ENCODE data around the gene PRM3.

The PRM3 gene

DNA sequence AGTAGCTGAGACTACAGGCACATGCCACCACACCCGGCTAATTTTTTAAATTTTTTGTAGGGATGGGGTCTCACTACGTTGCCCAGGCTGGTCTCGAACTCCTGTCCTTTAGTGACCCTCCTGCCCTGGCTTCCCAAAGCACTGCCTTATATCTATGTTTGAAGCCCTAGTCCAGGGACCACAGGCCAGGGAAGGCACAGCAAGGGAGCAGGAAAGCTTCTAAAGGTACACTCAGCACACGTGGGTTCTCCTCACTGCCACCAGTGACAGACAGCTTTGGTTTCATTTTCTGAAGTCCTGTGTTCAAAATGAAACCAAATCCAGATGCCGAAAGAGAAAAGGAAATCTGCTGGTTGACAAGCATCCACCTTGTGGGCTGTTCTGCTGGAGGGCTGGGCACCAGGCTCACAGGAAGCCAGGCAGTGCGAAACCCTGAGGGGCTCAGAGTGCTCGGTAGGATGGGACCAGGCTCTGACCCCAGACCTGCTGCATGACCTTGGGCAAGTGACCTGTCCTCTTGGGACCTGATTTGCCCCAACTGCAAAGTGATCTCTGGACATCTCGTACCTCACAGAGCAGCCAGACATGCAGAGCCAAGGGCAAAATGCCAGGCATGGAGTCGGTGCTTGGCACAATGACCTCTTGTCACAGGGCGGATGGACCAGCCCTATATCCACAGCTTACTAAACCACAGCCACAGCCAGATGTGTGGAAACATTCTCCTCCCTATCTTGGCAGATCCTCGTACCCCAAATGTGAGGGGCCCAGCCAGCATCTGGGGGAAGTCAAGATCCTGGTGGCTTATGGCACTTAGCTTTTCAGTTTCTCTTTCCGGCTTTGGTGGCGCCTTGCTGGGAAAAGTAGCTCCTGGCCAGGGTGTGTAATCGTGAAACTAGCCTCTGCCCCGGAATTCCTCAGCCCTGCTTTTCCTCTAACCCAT lies 14.6 kb downstream of the PRM3 start:
- DNase-seq (ENCODE audit: low read depth in 2 of 2): no peak

DNA sequence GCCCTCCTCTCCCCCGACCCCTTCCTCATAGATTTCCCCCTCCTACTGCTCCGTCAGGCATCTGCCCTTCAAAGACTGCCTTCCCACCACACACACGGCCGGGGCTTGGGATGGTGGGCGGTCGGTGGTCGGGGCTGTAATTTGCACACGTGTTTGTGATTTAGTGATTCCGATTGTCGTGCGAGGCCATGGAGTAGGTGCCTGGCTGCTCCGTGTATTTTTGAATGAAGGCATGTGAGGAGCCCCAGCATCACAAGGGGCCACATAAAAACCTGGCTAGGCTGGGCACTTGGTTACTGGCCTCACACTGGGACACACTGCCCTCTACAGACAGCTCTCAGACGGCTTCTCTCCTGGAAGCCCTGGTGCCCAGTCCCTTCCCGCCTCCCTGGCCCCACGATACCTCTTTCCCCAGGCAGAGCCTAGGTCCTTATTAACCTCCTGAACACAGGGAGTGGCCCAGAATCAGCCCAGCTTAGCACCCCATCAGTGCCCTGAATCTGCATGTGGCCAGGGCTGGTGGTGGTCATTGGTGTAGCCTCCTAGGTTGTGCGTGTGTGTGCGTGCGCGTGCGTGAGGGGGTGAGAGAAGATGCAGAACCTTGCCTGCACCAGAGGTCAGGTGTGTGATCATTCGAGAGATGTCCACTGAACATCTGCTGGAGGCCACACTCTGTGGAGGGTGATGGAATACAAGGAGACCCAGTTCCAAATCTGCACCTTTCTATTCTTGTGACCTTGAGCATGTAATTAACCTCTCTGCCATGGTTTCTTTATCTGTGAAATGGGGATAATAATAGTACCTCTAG lies 16.1 kb downstream of the PRM3 start:
- no peak for DNase-seq (ENCODE audit: low read depth in 2 of 2)

DNA sequence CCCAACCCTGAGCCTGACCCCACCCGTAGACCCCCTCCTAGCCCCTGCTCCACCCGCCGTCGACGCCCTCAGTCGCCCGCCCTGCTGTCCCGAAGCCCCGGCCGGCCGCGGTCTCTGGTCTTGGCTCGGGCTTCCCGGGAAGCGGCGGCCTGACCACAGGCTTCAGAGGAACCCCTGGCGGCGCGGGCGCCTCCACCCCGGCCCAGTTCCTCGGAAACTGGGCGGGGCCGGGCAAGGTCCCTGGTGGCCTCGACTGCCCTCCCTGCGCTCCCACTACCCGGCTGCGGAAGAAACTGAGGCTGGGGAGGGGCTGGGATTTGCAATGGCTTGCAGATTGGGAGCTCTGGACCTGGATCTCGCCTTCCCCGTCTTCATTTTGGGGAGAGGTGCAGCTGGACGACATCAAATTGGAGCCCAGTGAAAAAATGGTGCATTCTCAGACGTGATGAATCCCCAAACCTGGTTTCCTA lies 16.7 kb downstream of the PRM3 start:
- no peak for DNase-seq (ENCODE audit: low read depth in 2 of 2)

DNA sequence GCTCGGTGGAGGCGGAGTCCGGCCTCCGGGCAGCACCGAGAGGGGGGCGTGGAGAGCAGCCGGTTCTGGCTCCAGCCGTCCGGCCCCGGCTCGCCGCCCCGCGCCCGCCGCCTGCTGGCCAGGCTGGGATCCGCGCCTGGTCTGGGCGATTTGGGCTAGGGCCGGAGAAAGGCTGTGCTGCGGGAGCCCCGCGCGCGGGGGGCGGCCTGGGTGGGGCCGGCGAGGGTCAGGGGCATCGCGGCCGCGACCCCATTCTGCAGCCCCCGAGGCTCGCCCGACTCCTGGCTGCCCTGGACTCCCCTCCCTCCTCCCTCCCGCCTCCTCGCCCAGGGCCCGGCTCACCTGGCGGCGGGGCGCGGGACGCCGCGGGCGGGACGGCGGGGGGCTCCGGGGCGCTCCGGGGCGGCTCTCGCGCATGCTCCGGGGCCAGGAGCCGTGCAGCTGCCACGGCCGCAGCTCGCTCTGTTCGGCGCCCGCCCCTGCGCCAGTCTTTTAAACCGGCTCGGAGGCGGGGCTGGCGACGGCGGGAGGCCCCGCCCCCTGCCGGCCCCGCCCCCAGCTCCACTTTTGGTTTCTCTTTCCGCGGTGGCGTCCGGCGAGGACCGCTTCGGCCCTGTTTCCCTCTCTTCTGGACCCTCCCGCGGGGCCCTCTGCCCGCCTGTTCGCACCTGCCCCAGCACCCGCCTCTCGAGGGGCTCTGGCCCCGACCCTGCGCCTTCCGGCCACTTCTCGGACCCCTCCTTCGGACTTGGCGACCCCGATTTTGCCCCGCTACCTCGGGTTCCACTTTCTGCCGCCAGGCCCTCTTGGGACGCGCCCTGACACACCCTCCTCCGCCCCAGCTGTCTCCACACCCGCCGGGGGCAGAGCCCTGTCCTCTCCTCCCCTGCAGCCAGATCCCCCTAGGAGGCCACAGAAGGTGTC lies 17.4 kb downstream of the PRM3 start, which contains the start of gene SOCS1:
TSS of gene SOCS1 (minus strand) at position 468 of the 924 bp plus-strand sequence. CDS start 726 bp downstream, outside the sequence.
- peak; percentile 80 to 81 for DNase-seq (ENCODE audit: low read depth in 2 of 2)

DNA sequence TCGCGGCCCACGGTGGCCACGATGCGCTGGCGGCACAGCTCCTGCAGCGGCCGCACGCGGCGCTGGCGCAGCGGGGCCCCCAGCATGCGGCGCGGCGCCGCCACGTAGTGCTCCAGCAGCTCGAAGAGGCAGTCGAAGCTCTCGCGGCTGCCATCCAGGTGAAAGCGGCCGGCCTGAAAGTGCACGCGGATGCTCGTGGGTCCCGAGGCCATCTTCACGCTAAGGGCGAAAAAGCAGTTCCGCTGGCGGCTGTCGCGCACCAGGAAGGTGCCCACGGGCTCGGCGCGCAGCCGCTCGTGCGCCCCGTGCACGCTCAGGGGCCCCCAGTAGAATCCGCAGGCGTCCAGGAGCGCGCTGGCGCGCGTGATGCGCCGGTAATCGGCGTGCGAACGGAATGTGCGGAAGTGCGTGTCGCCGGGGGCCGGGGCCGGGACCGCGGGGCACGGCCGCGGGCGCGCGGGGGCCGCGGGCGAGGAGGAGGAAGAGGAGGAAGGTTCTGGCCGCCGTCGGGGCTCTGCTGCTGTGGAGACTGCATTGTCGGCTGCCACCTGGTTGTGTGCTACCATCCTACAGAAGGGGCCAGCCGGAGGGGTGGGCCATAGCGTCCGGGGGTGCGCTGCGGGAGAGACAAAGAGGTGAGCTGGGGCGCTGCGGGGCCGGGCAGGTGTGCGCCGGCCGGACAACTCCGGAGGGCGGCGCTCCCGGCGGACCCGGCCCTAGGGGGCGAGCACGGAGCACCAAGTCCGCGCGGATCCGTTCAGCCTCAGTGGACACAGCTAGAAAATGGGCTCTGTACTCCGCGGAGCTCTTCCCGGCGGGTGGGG lies 18.3 kb downstream of the PRM3 start:
- peak in 1 of 2 donors; percentile 35 for DNase-seq (ENCODE audit: low read depth in 2 of 2)

DNA sequence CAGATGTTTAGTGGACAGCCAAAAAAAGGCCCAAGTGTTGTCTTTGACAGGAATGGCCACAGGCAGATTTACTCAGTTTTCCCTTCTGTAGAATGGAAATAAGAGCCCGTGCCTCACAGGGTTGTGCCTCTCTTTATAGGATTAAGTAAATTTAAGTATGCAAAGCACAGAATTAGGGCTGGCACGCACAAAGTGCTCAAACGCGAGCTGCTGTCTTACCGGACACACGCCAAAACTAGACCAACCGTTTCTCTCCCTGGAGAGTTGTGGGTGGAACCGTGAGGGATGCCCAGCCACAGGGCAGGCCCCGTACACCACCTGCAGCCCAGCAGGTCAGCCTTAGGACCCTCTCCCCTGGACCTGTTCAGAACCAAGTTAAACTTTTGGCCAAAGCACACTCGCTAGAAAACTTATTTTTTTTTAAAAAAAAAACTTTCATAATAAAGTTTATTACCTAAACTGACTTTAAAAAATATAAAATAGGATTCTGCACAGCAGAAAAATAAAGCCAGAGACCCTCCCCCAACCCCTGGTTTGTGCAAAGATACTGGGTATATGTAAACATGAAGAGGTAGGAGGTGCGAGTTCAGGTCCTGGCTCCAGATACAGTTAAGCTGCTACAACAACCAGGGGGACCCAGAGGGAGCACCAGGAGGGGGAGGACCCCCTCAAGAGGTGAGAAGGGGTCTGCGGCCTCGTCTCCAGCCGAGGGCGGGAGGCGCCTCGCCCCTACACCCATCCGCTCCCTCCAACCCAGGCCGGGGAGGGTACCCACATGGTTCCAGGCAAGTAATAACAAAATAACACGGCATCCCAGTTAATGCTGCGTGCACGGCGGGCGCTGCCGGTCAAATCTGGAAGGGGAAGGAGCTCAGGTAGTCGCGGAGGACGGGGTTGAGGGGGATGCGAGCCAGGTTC lies 19.2 kb downstream of the PRM3 start:
- no peak for DNase-seq (ENCODE audit: low read depth in 2 of 2)

DNA sequence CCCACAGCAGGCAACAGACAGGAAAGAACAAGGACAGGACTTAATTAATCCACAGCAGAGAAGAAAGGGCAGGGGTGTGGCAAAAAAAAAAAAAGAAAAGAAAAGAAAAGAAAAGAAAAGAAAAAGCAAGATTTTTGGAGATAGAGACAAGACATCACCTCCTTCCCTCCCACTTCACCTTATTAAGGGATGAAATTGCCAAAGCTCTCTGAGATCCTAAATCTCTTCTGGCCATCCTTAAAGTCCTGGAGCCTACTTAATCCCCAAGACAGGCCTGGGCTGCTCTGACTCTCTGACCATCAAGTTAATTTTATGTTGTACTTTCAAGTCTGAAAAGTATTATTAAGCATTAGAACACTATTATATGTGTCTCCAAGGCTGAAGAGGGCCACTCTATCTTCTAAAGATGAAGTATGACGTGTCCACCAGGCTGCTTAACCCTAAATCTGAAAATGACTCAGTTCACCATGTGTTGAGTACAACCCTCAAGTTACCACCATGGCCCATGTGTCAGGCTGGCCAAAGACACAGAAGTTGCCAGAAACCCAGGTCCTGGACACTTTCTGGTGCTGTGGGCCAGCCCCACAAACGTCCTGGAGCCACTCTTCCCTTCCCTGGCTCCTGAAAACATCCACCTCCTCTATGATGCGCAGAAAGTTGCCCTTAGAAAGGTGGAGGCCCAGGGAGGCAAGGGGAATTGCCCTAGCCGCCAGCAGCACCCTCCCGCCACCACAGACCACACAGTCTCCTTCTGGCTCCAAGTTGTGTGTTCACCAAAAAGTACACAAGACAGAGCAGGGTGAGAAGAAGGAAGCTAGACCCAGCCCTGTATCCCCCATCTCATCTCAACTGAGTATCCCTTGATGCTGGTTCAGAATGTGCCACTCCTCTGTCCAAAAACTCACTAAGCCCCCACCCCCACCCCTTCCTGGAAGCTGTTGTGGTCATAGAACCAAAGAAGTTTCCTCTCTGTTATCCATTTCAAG lies 20.1 kb downstream of the PRM3 start:
- no peak for DNase-seq (ENCODE audit: low read depth in 2 of 2)

DNA sequence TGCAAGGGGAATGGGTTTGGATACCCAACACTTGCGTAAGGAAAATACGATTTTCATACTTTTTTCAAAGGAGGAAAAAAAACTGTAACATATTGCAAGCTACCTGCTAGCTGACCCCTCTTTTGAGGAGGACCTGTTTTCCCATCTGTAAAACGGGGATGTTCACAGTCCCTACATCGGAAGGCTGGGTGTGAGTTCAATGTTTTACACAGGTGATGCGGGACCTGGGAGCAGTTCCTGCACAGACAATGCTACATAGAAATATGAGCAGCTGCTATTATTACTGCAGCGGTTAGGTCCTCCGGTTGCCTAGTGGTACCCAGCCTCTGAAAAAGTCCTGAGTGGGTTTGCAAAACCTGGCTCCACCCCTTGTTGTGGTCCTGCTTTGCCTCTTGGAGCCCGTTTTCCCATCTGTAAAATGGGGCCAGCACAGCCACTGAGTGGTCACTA lies 20.9 kb downstream of the PRM3 start:
- no peak for DNase-seq (ENCODE audit: low read depth in 2 of 2)

DNA sequence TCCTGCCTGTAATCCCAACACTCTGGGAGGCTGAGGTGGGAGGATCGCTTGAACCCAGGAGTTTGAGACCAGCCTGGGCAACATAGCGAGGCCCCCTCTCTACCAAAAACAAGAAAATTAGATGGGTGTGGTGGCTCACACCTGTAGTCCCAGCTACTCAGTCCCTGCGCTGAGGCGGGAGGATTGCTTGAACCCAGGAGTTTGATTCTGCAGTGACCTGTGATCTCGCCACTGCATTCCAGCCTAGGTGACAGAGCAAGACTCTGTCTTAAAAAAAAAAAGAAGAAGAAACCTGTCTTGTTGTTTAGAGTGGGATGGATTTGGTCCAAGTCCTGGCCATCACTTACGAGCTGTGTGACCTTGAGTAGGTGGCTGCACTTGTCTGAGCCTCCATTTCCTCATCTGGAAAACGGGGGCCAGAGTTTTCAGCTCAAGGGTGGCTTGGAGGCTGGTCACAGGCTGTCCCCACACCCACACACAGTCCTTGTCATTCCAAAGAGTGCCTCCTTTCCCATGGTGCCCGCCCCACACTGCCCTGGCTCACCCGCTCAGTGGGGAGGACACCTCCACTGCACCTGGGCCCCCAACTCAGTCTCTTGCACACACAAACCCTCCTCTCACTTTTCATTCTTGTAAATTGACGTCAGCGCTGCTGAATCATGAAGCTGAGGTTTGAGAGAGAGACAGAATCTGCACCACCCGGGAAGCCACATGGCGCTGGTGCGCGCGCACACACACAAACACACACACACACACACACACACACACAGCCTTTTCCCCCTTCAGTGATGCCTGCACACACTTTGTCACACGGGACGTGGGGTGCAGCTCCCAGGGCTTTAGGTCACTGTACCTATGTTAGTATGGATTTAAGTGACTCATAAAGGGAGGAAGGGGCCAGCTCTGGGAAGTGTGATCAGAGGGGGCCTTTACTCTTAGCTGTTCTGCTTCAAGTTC lies 21.6 kb downstream of the PRM3 start:
- DNase-seq (ENCODE audit: low read depth in 2 of 2): peak; percentile 49 to 64

DNA sequence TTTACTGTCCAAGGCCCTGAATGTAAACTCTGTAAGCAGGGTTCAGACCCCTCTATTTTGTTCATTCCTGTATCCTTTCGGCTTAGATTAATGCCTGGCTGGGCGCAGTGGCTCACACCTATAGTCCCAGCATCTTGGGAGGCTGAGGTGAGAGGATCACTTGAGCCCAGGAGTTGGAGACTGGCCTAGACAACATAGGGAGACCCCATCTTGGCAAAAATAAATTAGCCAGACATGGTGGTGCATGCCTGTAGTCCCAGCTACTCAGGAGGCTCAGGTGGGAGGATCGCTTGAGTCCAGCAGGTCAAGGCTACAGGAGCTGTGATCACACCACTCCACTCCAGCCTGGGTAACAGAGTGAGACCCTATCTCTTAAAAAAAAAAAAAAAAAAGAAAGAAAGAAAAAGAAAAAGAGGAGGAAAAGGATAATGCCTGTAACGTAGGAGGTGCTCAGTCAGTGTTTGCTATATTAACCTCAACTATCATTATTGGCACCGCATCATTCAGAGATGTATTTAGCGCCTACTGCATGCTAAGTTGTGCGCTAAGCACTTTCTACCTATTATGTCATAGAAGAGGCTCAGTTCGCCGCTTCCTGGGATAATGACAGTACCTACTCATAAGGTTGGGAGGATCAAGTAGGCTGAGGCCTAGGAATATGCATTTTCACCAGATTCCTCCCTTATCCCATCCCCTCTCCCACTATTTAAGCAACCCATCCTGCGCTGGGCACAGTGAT lies 22.5 kb downstream of the PRM3 start:
- DNase-seq (ENCODE audit: low read depth in 2 of 2): no peak

DNA sequence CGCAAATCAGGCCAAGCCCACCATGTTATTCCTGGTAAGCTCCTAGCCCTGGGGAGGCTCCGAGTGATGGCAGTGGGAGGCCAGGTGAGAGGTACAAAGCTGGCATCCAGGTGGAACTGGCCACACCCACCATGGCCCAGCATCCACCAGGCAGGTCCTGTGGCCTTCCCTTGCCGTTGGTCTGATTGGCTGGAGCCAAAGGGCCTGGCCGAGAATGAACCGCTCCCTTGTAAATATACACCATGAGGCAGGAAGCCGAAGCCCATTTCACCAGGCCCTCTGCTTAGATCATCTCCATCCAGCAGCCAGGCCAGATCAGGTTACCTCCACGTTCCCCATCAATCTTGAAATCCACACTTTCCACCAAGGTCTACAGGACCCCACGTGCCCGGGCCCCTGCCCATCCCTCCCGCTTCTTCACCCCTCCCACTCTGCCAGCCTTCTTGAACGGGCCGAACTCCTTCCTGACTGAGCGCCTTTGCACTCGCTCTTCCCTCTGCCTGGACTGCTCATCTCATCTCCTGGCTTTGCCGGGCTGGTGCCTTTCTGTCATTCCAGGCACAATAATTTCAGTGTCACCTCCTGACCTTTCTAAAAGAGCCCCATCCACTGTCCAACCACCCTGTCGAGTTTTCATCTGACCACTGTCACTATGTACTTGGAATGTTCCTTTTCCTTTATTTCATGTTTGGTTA lies 23.2 kb downstream of the PRM3 start:
- DNase-seq (ENCODE audit: low read depth in 2 of 2): no peak

DNA sequence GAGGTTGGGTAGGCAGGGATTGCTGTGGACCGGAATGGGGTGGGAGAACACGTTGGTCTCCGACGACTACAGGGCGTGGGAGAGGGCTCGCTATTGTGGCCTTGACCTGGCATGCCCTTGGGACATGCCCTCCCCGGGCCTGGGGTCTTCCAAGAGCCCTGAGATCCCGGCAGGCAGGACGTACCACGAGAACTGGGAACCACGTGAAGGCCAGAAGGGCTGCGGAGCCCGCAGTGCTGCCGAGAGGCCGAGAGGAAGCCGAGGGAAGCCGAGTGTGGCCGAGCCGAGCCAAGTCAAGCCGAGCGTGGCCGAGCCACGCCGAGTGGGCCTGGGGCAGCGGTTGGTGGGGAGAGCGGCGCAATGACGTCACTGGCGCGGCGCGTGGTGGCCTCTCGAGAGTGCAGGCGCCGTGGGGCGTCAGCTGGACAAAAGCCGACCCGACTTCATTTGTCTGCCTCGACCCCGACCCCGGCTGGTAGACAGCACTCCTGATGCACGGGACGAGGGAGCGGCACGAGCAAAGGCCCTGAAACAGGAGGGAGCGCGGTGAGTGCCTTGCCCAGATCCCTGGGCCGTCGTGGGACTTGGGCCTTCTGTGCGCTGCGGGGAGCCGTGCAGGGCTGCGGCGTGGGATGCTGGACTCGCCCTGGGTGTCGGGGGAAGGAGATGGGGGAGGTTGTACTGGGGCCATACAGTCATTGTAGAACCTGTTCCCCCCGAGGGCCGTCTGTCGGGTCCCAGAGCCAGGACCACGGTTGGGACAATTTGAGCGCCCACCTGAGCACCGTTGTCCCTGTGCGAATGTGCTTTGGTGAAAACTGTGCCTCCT lies 24.0 kb downstream of the PRM3 start:
- no peak for DNase-seq (ENCODE audit: low read depth in 2 of 2)

DNA sequence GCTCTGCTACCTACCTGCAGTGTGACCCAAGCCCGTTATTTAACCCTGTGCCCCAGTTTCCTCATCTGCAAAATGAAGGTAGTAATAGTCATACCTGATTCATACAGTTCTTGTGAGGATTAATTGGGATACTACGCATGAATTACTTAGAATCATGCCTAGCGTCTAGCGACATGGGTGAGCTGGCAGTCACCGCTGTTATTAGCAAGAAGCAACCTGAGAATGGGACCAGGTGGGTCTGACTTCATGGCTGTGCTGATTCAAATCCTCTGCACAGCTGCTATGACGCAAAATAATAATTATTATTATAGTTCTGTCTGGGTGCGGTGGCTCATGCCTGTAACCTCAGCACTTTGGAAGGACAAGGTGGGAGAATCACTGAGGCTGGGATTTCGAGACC lies 25.3 kb downstream of the PRM3 start:
- DNase-seq (ENCODE audit: low read depth in 2 of 2): no peak

DNA sequence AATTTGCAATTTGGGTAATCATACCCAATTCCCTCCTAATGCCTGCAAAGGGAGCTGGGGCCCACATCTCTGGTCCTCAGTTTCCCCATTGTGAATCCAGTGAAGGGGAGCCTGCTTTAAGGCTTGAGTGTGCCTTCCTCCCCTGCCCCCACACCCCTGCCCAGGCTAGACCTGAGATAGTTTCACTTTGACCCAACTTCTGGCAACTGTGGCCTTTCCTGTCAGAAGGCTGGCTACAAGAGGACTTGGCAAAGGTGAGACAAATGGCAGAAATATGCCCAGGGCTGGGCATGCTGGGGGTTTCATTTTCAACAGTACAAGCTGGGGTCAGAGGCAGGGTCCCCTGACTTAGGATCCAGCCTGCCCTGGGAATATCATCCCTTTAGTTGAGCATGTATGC lies 27.4 kb downstream of the PRM3 start:
- no peak for DNase-seq (ENCODE audit: low read depth in 2 of 2)

DNA sequence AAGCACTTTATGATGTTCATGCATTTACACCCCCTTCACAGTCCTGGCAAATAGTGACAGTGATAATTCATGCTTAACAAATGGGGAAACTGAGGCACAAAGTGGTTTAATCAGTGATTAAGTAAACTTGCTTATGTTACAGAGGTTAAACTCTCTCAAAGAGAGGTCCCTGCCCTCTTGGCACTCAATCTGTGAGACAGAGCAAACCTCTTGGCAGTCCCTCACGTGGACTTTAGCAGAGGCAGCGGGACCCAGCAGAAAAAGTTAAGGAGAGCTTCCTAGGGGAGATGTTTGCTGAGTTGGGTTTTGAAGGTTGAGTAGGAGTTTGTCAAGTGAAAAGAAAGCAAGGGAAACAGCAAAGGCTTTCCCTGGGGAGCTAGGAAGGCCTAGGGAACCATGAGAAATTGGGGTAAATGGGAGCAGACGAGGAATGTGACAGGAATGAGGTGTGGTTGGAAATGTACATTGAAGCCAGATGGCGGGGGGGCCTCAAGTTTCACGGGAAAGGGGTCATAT lies 28.1 kb downstream of the PRM3 start:
- no peak for DNase-seq (ENCODE audit: low read depth in 2 of 2)

Measured in stimulated activated CD8-positive, alpha-beta memory T cell treated with anti-CD3 and anti-CD28 coated beads, Interleukin-7, amount 100 ng/mL, for 1 hour (primary cell).